PC-9 (cell line): ENCODE results near the gene TRPC4AP.

Experiments used
- EZH2 ChIP-seq: fragments of 200-600 bp; sonication (generic); IDR thresholded peaks from 2 replicates; pipeline ENCODE4 v1.8.0; 2017; ENCODE audit warnings: antibody characterized with exemption, low read depth
- TF ChIP-seq, protein P1 (sequence below): fragments of 200-600 bp; sonication (generic); conservative IDR thresholded peaks from 2 replicates; pipeline ENCODE4 v1.6.1; 2017; ENCODE audit warnings: mixed run types, antibody characterized with exemption, mild to moderate bottlenecking, moderate library complexity

DNA sequence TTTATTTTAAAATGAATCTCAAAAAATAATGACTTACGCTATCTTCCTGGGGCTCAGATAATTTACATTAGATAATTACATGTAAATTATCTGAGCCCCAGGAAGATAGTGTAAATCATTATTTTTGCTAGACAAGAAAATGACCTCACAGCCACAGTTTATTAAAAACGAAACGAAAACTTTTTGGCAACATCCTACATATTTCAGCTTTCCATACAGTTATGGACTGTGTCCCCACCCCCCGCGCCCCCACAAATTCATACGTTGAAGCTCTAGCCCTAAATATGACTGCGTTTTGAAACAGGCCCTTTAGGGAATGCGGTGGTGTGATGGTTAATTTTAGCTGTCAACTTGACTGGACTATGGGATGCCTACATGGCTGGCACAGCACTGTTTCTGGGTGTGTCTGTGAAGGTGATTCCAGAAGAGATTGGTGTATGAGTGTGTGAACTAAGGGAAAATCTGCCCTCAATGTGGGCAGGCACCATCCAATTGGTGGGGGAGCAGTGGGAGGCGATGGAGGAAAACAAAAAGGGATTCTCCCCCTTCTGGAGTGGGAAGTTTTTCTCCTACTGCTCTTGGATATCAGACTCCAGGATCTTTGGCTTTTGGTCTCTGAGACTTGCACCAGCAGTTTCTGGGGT is 52.6 kb downstream of the TRPC4AP start:
- TF ChIP-seq, protein P1, sequence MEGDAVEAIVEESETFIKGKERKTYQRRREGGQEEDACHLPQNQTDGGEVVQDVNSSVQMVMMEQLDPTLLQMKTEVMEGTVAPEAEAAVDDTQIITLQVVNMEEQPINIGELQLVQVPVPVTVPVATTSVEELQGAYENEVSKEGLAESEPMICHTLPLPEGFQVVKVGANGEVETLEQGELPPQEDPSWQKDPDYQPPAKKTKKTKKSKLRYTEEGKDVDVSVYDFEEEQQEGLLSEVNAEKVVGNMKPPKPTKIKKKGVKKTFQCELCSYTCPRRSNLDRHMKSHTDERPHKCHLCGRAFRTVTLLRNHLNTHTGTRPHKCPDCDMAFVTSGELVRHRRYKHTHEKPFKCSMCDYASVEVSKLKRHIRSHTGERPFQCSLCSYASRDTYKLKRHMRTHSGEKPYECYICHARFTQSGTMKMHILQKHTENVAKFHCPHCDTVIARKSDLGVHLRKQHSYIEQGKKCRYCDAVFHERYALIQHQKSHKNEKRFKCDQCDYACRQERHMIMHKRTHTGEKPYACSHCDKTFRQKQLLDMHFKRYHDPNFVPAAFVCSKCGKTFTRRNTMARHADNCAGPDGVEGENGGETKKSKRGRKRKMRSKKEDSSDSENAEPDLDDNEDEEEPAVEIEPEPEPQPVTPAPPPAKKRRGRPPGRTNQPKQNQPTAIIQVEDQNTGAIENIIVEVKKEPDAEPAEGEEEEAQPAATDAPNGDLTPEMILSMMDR, result no peak
- TF ChIP-seq EZH2, result no peak
